ENCODE data around the gene SDHB. TPM values are rescaled to one million over a fixed set of nuclear protein-coding genes. Genes with fewer than 3 reads are reported as not detected.

The SDHB gene
- total and polyA plus RNA-seq, 2 of the 8 experiments (the other 6 are each of a cell fraction or from before 2014, with no cell fraction given): 84.0 to 98.7 TPM

DNA sequence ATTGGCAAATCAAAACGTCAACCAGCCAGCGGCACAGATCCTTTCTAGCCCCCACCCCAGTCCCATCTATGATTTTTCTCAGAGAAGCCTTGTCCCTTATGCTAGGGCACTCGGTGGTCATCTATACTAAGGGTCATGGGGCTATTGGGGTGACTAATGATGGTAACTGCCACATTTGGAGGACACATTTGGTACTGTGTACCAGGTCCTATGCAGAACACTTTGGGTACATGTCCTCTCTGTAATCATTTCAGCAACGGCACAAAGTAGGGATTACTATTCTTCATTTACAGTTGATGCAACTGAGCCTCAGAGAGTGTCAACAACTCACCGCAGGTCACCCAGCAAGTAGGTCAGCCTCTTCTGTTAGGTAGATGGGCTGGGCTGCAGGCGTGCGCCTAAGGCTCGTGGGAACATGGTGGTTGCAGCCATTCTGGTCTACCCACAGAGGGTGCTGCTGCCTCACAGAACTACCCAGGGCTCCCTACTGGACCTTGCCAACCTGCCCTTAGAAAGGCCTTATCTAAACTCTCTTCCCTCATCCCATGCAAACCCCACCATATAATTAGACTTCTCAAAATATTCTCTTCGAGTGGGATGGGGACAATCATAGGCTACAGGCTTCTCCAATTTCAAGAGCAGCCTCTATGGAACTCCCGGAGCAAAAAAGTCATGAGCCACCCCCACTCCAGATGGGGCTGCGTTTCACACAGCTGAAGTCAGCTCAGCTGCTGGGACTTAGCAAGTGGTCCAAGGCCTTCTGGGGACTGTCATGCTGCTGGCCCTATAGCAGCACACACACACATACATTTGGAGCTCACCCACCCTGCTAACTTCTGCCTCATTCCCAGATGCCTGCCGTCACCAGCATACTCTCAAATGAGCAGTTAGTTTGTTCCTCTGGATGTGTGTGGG lies 5.8 kb upstream of the SDHB start:
- WGBS, 2 experiments (ENCODE audit: extremely low coverage in 1 of 2, insufficient coverage in 1 of 2, insufficient read length in 1 of 2, insufficient replicate concordance in 2 of 2, low coverage in 1 of 2, low lambda C conversion rate in 2 of 2, missing lambda C conversion rate in 1 of 2): 52% methylated on average over 12 of the region's 12 CpGs; no CpG with 5 or more reads in 1 of the 2 experiments
- Histone ChIP-seq H3K79me2 (ENCODE audit: control insufficient read depth in 1 of 2, insufficient read depth in 2 of 2, low read length in 2 of 2) (no peaks in the 10 kb centered on the region), H3K36me3 (ENCODE audit: control insufficient read depth in 2 of 4, insufficient read depth in 4 of 4, low read length in 3 of 4) (no peaks in the 10 kb centered on the region), H3K79me1 (ENCODE audit: low read depth, low read length) (no peaks in the 10 kb centered on the region), H3K4me2 (ENCODE audit: insufficient read depth in 1 of 2, low read depth in 2 of 2, low read length in 2 of 2) (0 out of 4 replicates have a peak overlapping the region, but pooled peaks of 1 of the 2 experiments have one; percentile 10), H3K18ac (ENCODE audit: extremely low read depth, low read length) (no peak overlapping the region), H3K23ac (ENCODE audit: insufficient read length) (no peak overlapping the region), H2BK12ac (ENCODE audit: low read depth, low read length) (no peak overlapping the region), H2BK20ac (ENCODE audit: low read length) (no peak overlapping the region), H3K56ac (replicated peaks; ENCODE audit: insufficient read length, low read depth, low read length) (no peak overlapping the region), H4K20me1 (replicated peaks in 1 of 2; ENCODE audit: control insufficient read depth in 1 of 2, insufficient read depth in 2 of 2, low read length in 2 of 2) (no peaks in the 10 kb centered on the region), H3K23me2 (ENCODE audit: low read depth, low read length) (no peaks in the 10 kb centered on the region), H3K9me3 (ENCODE audit: insufficient read depth in 2 of 2, low read depth in 1 of 2, low read length in 1 of 2) (no peaks in the 10 kb centered on the region), H2AFZ (ENCODE audit: low read length) (no peak overlapping the region), H4K5ac (ENCODE audit: insufficient read length, low read depth, low read length) (no peak overlapping the region), H4K91ac (replicated peaks; ENCODE audit: insufficient read length, low read length) (no peak overlapping the region), H3K27me3 (replicated peaks in 1 of 4; ENCODE audit: control insufficient read depth in 3 of 4, extremely low read depth in 1 of 4, insufficient read depth in 3 of 4, low read length in 3 of 4) (no peaks in the 10 kb centered on the region), H3K4ac (replicated peaks; ENCODE audit: insufficient read length, low read depth, low read length) (no peak overlapping the region), H3K14ac (ENCODE audit: insufficient read length) (no peak overlapping the region), H2BK120ac (replicated peaks; ENCODE audit: low read depth, low read length) (no peak overlapping the region), H4K8ac (ENCODE audit: extremely low read depth, insufficient read depth, low read length) (no peak overlapping the region), H3K9ac (replicated peaks in 1 of 4; ENCODE audit: extremely low read depth in 1 of 4, low read depth in 3 of 4, low read length in 3 of 4) (no peak overlapping the region), H3K4me3 (ENCODE audit: extremely low read depth in 1 of 4, insufficient read depth in 2 of 4, low read depth in 3 of 4, low read length in 4 of 4) (no peak overlapping the region), H2BK5ac (ENCODE audit: low read depth, low read length) (no peak overlapping the region), H2BK15ac (ENCODE audit: low read length) (no peak overlapping the region), H3K4me1 (replicated peaks in 1 of 4; ENCODE audit: control insufficient read depth in 3 of 4, insufficient read depth in 4 of 4, low read length in 3 of 4) (peaks cover 4 to 9% (median 6%) of the 10 kb centered on the region in 4 experiments; a peak in 5 of 7 replicates), H2AK5ac (ENCODE audit: low read depth, low read length) (no peak overlapping the region), H3K27ac (ENCODE audit: low read depth, low read length) (no peak overlapping the region)
- DNase-seq (ENCODE audit: low read depth in 1 of 2, low spot score in 2 of 2): peak; percentile 77 to 79
- peak; percentile 92 for FAIRE-seq
- ChIA-PET CTCF (ENCODE audit: partially characterized antibody) (interaction anchor here (0.5 to 7.8 kb wide), 32 partner anchors 10 to 346 kb away, joined by 3 to 111 read pairs (median 4); partner anchors contain the start of gene PADI2), POLR2A (ENCODE audit: partially characterized antibody) (interaction anchor here (1.1 kb wide), 1 partner anchor 62 kb away, joined by 3 read pairs; no protein-coding TSS in a partner anchor)
- TF ChIP-seq TAF1 (IDR thresholded peaks at IDR 0.05; ENCODE audit: low read depth, low read length): no peak
- no peak for TF ChIP-seq TCF12 (IDR thresholded peaks at IDR 0.05; ENCODE audit: low read depth, low read length)
- TF ChIP-seq GABPA (IDR thresholded peaks at IDR 0.05; ENCODE audit: borderline replicate concordance, insufficient read depth, low read length): no peak
- TF ChIP-seq, protein P1, sequence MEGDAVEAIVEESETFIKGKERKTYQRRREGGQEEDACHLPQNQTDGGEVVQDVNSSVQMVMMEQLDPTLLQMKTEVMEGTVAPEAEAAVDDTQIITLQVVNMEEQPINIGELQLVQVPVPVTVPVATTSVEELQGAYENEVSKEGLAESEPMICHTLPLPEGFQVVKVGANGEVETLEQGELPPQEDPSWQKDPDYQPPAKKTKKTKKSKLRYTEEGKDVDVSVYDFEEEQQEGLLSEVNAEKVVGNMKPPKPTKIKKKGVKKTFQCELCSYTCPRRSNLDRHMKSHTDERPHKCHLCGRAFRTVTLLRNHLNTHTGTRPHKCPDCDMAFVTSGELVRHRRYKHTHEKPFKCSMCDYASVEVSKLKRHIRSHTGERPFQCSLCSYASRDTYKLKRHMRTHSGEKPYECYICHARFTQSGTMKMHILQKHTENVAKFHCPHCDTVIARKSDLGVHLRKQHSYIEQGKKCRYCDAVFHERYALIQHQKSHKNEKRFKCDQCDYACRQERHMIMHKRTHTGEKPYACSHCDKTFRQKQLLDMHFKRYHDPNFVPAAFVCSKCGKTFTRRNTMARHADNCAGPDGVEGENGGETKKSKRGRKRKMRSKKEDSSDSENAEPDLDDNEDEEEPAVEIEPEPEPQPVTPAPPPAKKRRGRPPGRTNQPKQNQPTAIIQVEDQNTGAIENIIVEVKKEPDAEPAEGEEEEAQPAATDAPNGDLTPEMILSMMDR (IDR thresholded peaks at IDR 0.05; ENCODE audit: control extremely low read depth in 1 of 3, insufficient read depth in 1 of 3, low read depth in 1 of 3, low read length in 3 of 3): peak; percentile 90 to 94 (median 94)
- TF ChIP-seq SP1 (IDR thresholded peaks at IDR 0.05; ENCODE audit: low read depth, low read length): no peak
- peak; percentile 95 to 97 for TF ChIP-seq RAD21 (IDR thresholded peaks at IDR 0.05 in 1 of 2, conservative IDR thresholded peaks at IDR 0.05 in 1 of 2; ENCODE audit: low read depth in 2 of 2, low read length in 2 of 2)
- TF ChIP-seq, protein P2, sequence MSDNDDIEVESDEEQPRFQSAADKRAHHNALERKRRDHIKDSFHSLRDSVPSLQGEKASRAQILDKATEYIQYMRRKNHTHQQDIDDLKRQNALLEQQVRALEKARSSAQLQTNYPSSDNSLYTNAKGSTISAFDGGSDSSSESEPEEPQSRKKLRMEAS (IDR thresholded peaks at IDR 0.05): peak; percentile 57; the same call in 1 of the 2 replicates
